GM12878 (cell line): ENCODE results near the gene SLC35F6. TPM values are rescaled to one million over a fixed set of nuclear protein-coding genes. Genes with fewer than 3 reads are reported as not detected.

Experiments used
- ATAC-seq: fragments of 200-7000 bp; cut with Tn5 transposase; 3 replicates; pipeline ENCODE4 v1.9.1; 2020; ENCODE audit warnings: mild to moderate bottlenecking, moderate library complexity
- BruUV-seq: library from RNA; stranded (reverse); fragments of 400-500 nt; replicated peaks from 2 replicates; lab custom pipeline; 2021; lab: Mats Ljungman, UMichigan
- CTCF ChIA-PET: fragments of 300-600 bp; sonication (Branson Sonifier 250); formaldehyde crosslinking; extraction: SDS; loops from one replicate; lab custom pipeline; 2021; ENCODE audit warnings: inconsistent platforms; lab: Yijun Ruan, JAX
- POLR2A ChIA-PET: fragments of 350-600 bp; formaldehyde crosslinking; extraction: SDS; loops from one replicate; lab custom pipeline; 2021; ENCODE audit warnings: inconsistent platforms; lab: Charles Lee
- RAD21 ChIA-PET: fragments of 300-600 bp; sonication (Branson Sonifier 250); formaldehyde crosslinking; loops from one replicate; lab custom pipeline; 2023; ENCODE audit warnings: antibody characterized with exemption; ENCODE audit not compliant: unreplicated experiment; lab: Charles Lee
- SMC1A ChIA-PET: fragments of 300-600 bp; sonication (Branson Sonifier 250); formaldehyde crosslinking; loops from one replicate; lab custom pipeline; 2023; ENCODE audit not compliant: unreplicated experiment, uncharacterized antibody; lab: Charles Lee
- DNase-seq: peaks from one replicate; pipeline ENCODE4 v3.0.0-alpha.2; 2011; ENCODE audit warnings: low read depth, low spot score
- FAIRE-seq: peaks from 3 replicates; lab custom pipeline; 2011; peaks lifted over from hg19 to GRCh38; lab: Jason Lieb, UNC
- H2AFZ ChIP-seq: 2 replicates; pipeline ENCODE4 v1.6.0; 2011; ENCODE audit warnings: low read depth, low read length, control low read depth; ENCODE audit not compliant: control insufficient read depth
- H3K27ac ChIP-seq: 2 replicates; pipeline ENCODE4 v1.5.1; 2011; ENCODE audit warnings: control low read depth; ENCODE audit not compliant: control insufficient read depth, insufficient read depth
- H3K27me3 ChIP-seq, 2 experiments: replicated peaks in 1 of 2; 2 replicates each; pipeline versions ENCODE4 v1.6.0 to v1.6.1; 2011; ENCODE audit warnings: low read length in 1 of 2; ENCODE audit not compliant: control insufficient read depth in 2 of 2, insufficient read depth in 2 of 2
- H3K36me3 ChIP-seq, 2 experiments: 2 replicates each; pipeline ENCODE4 v1.5.1; 2011; ENCODE audit warnings: low read length in 1 of 2; ENCODE audit not compliant: control insufficient read depth in 2 of 2, insufficient read depth in 2 of 2
- H3K4me1 ChIP-seq: 2 replicates; pipeline ENCODE4 v1.6.1; 2011; ENCODE audit warnings: mild to moderate bottlenecking, low read length, moderate library complexity, mixed read lengths; ENCODE audit not compliant: control insufficient read depth, insufficient read depth
- H3K4me2 ChIP-seq: 2 replicates; pipeline ENCODE4 v1.6.0; 2011; ENCODE audit warnings: control low read depth; ENCODE audit not compliant: control insufficient read depth, insufficient read depth
- H3K4me3 ChIP-seq: fragments of 200-600 bp; sonication (generic); 2 replicates; pipeline ENCODE4 v1.5.1; 2016
- H3K79me2 ChIP-seq: 2 replicates; pipeline ENCODE4 v1.6.0; 2011; ENCODE audit warnings: low read length; ENCODE audit not compliant: control insufficient read depth, insufficient read depth
- H3K9ac ChIP-seq: 2 replicates; pipeline ENCODE4 v1.8.0; 2011; ENCODE audit warnings: low read length, control low read depth, mixed read lengths; ENCODE audit not compliant: control insufficient read depth, insufficient read depth
- H3K9me3 ChIP-seq: replicated peaks from 3 replicates; pipeline ENCODE4 v1.5.1; 2011; ENCODE audit warnings: mild to moderate bottlenecking, low read length; ENCODE audit not compliant: control insufficient read depth, insufficient read depth
- H4K20me1 ChIP-seq: 2 replicates; pipeline ENCODE4 v1.6.0; 2011; ENCODE audit not compliant: control insufficient read depth, insufficient read depth
- BACH1 ChIP-seq: fragments of 450-650 bp; IDR thresholded peaks from 2 replicates; pipeline ENCODE4 v1.6.1; 2017; ENCODE audit warnings: mild to moderate bottlenecking, borderline replicate concordance
- BCL11A ChIP-seq: IDR thresholded peaks from 2 replicates; pipeline ENCODE4 v1.6.1; 2011; ENCODE audit warnings: low read depth, low read length
- CEBPB ChIP-seq, 2 experiments: fragments of 150-350 bp in 1 of 2; IDR thresholded peaks; 2 replicates each; pipeline ENCODE4 v1.6.1; 2012 to 2014; ENCODE audit warnings: low read depth in 2 of 2, low read length in 2 of 2, borderline replicate concordance in 1 of 2, inconsistent platforms in 1 of 2
- CEBPZ ChIP-seq: fragments of 150-350 bp; IDR thresholded peaks from 2 replicates; pipeline ENCODE4 v1.6.1; 2016; ENCODE audit warnings: low read depth, low read length
- EGR1 ChIP-seq, 2 experiments: IDR thresholded peaks; 1 replicate in 1 of 2; 2 replicates in 1 of 2; pipeline ENCODE4 v1.6.1; 2011 to 2012; ENCODE audit warnings: low read depth in 2 of 2, low read length in 2 of 2, borderline replicate concordance in 1 of 2, mild to moderate bottlenecking in 1 of 2, moderate library complexity in 1 of 2
- IKZF2 ChIP-seq, 2 experiments: fragments of 450-650 bp; IDR thresholded peaks; 2 replicates each; pipeline ENCODE4 v1.6.1; 2017; ENCODE audit warnings: mild to moderate bottlenecking in 2 of 2, moderate library complexity in 2 of 2
- KLF5 ChIP-seq: fragments of 450-650 bp; IDR thresholded peaks from 2 replicates; pipeline ENCODE4 v1.6.1; 2014; ENCODE audit warnings: mild to moderate bottlenecking; ENCODE audit not compliant: partially characterized antibody
- PML ChIP-seq: IDR thresholded peaks from 2 replicates; pipeline ENCODE4 v1.6.1; 2012; ENCODE audit warnings: low read length, inconsistent platforms
- RB1 ChIP-seq: fragments of 450-650 bp; formaldehyde crosslinking; IDR thresholded peaks from 2 replicates; pipeline ENCODE4 v1.6.1; 2017; ENCODE audit warnings: mild to moderate bottlenecking, borderline replicate concordance
- SMARCA5 ChIP-seq: fragments of 450-650 bp; IDR thresholded peaks from 2 replicates; pipeline ENCODE4 v1.6.1; 2017; ENCODE audit warnings: mild to moderate bottlenecking
- SREBF2 ChIP-seq: IDR thresholded peaks from 2 replicates; pipeline ENCODE4 v1.6.1; 2012; ENCODE audit warnings: mild to moderate bottlenecking, low read length
- SUZ12 ChIP-seq: fragments of 200-600 bp; sonication (generic); IDR thresholded peaks from one replicate; pipeline ENCODE4 v1.6.1; 2018; ENCODE audit warnings: antibody characterized with exemption, mild to moderate bottlenecking; ENCODE audit not compliant: unreplicated experiment
- USF2 ChIP-seq: IDR thresholded peaks from 2 replicates; pipeline ENCODE4 v1.6.1; 2011; ENCODE audit warnings: low read depth, low read length, improper control_type of control experiment, borderline replicate concordance
- ZBTB33 ChIP-seq: fragments of 450-650 bp; IDR thresholded peaks from 2 replicates; pipeline ENCODE4 v1.6.1; 2017; ENCODE audit warnings: mild to moderate bottlenecking
- ZNF207 ChIP-seq: fragments of 450-650 bp; IDR thresholded peaks from 2 replicates; pipeline ENCODE4 v1.6.1; 2014; ENCODE audit warnings: antibody characterized with exemption, mild to moderate bottlenecking, borderline replicate concordance
- WGBS: methylation state at CpG from one replicate; pipeline ENCODE4 v1.1.6; 2016; ENCODE audit warnings: low lambda C conversion rate; ENCODE audit not compliant: insufficient replicate concordance, insufficient coverage; ENCODE audit errors: missing lambda C conversion rate; 5-methylcytosine and 5-hydroxymethylcytosine counted together
- in situ Hi-C: fragments of 300-500 bp; cut with MboI; formaldehyde crosslinking; loops from 9 replicates; pipeline ENCODE4 v1.14.3; 2018; ENCODE audit warnings: mixed read lengths
- intact Hi-C: fragments of 100-400 bp; cut with micrococcal nuclease; formaldehyde crosslinking; loops from one replicate; pipeline ENCODE4 v1.14.2; 2022; ENCODE audit not compliant: unreplicated experiment
- polyA plus RNA-seq, 11 experiments: library from polyadenylated mRNA; depleted of rRNA in 4 of 11; unstranded in 6 of 11; stranded (reverse) in 5 of 11; fragments of >200 nt; fragmentation: Nextera tagmentation in 4 of 11; fragmentation: Illumina TruSeq in 1 of 11; extraction: Ambion mirVana in 4 of 11; extraction: Trizol in 1 of 11; gene quantifications; 1 replicate in 1 of 11; 2 replicates in 10 of 11; pipeline versions ENCODE4 v1.2.1 to v1.2.3, GENCODE V29; 2011 to 2016; ENCODE audit warnings: inconsistent platforms in 2 of 11, missing spikeins in 2 of 11, low read depth in 1 of 11
- total RNA-seq, 4 experiments: library from RNA; depleted of rRNA in 3 of 4; stranded (reverse); fragments of >200 nt in 3 of 4; fragmentation: Illumina TruSeq in 1 of 4; extraction: Trizol in 1 of 4; gene quantifications; 2 replicates each; pipeline versions ENCODE4 v1.2.1 to v1.2.3, GENCODE V29; 2013 to 2021

Gene SLC35F6
- total and polyA plus RNA-seq, 10 of the 15 experiments (the other 5 are each of a cell fraction or from before 2014, with no cell fraction given), result 4.0 to 10.5 (median 8.0) TPM

- Histone ChIP-seq H3K79me2 (no peaks in the 10 kb centered on the region), H2AFZ (no peak overlapping the region), H3K9ac (no peak overlapping the region), H3K4me3 (no peak overlapping the region), H3K27ac (no peak overlapping the region), H3K36me3 (no peaks in the 10 kb centered on the region), H3K27me3 (no peaks in the 10 kb centered on the region), H3K9me3 (no peaks in the 10 kb centered on the region), H4K20me1 (no peaks in the 10 kb centered on the region), H3K4me1 (no peaks in the 10 kb centered on the region), H3K4me2 (no peak overlapping the region)
- FAIRE-seq, result no peak
- no peak for DNase-seq
- no TSS peak for BruUV-seq
- POLR2A ChIA-PET, result interaction anchor here (0.7 kb wide), 1 partner anchor 83 kb away, joined by 4 read pairs; no protein-coding TSS in a partner anchor
- CTCF ChIA-PET, result interaction anchor here (0.6 kb wide), 1 partner anchor 534 kb away, joined by 3 read pairs; no protein-coding TSS in a partner anchor
- intact Hi-C loops (no loop called here), in situ Hi-C loops (no loop called here)
- SMC1A ChIA-PET, result no interaction called here
- RAD21 ChIA-PET, result no interaction called here
- WGBS, result 47% methylated on average over 2 of the region's 2 CpGs
- ATAC-seq, result no peak
- TF ChIP-seq BCL11A (no peak), USF2 (no peak), SREBF2 (no peak), SMARCA5 (no peak), CEBPB (IDR thresholded peaks at IDR 0.05; ENCODE audit: borderline replicate concordance in 1 of 2, low read depth in 2 of 2, low read length in 2 of 2) (no peak), RB1 (no peak), EGR1 (IDR thresholded peaks at IDR 0.05; ENCODE audit: borderline replicate concordance in 1 of 2, low read depth in 2 of 2, low read length in 2 of 2) (no peak), SUZ12 (no peak), IKZF2 (IDR thresholded peaks at IDR 0.05) (no peak), KLF5 (no peak), ZBTB33 (no peak), PML (no peak), CEBPZ (no peak), BACH1 (no peak), ZNF207 (no peak)
Observed at GRCh38 chr2:26807788-26808460, 43.8 kb downstream of the SLC35F6 start.
